Activated effector memory CD4-positive, alpha-beta T cell treated with Interleukin-2 at 50 U/mL for 16 hours (primary cell): ENCODE data around the gene SLC16A3.
A peak's percentile ranks its signal among the peaks of the same experiment; 100 is the strongest.

Experiments used
- DNase-seq: peaks from one replicate; pipeline ENCODE4 v3.0.0-alpha.2; 2020

SLC16A3 gene

DNA sequence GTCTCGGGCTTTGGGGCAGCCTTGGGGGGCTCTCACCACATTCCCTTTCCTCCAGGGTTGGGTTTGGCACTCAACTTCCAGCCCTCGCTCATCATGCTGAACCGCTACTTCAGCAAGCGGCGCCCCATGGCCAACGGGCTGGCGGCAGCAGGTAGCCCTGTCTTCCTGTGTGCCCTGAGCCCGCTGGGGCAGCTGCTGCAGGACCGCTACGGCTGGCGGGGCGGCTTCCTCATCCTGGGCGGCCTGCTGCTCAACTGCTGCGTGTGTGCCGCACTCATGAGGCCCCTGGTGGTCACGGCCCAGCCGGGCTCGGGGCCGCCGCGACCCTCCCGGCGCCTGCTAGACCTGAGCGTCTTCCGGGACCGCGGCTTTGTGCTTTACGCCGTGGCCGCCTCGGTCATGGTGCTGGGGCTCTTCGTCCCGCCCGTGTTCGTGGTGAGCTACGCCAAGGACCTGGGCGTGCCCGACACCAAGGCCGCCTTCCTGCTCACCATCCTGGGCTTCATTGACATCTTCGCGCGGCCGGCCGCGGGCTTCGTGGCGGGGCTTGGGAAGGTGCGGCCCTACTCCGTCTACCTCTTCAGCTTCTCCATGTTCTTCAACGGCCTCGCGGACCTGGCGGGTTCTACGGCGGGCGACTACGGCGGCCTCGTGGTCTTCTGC, 8.4 kb downstream of the SLC16A3 start:
- DNase-seq = no peak

DNA sequence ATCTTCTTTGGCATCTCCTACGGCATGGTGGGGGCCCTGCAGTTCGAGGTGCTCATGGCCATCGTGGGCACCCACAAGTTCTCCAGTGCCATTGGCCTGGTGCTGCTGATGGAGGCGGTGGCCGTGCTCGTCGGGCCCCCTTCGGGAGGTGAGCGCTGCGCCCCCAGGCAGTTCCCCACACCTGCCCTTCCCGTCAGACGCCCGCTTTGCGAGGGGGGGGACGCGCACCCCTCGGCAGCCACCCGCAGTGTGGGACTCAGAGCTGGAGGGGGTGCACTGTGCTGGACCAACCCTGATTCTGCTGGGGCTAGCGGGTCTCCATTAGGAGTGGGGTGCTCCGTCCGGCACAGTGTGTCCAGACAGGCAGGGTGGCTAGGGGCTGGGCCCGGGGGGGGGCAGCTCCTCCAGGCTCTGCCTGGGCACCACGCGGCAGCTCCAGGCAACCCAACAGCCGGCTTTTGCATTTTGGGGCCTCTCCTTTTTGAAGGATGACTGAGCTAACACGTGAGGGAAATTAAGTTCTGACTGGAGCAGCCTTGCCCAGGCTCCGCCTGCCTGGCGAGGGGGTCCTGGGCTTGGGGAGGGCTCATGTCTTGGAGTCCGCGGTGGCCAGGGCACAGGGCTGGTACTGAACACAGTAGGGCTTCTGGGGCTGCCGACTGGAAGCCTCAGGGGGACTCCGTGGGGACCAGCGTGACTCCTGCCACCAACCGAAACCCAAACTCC, 9.1 kb downstream of the SLC16A3 start:
- no peak for DNase-seq

DNA sequence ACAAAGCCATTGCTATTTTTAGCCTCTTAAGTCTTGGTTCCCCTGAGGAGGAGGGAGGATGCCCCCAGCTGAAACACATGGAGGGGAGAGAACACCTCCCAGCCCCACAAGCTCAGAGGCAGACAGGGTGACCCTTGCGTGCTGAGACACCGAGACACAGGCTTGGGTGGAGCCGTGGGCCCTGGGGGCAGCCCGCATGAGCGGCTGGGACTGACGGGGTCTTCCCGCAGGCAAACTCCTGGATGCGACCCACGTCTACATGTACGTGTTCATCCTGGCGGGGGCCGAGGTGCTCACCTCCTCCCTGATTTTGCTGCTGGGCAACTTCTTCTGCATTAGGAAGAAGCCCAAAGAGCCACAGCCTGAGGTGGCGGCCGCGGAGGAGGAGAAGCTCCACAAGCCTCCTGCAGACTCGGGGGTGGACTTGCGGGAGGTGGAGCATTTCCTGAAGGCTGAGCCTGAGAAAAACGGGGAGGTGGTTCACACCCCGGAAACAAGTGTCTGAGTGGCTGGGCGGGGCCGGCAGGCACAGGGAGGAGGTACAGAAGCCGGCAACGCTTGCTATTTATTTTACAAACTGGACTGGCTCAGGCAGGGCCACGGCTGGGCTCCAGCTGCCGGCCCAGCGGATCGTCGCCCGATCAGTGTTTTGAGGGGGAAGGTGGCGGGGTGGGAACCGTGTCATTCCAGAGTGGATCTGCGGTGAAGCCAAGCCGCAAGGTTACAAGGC, 9.8 kb downstream of the SLC16A3 start:
- DNase-seq = peak; percentile 68

DNA sequence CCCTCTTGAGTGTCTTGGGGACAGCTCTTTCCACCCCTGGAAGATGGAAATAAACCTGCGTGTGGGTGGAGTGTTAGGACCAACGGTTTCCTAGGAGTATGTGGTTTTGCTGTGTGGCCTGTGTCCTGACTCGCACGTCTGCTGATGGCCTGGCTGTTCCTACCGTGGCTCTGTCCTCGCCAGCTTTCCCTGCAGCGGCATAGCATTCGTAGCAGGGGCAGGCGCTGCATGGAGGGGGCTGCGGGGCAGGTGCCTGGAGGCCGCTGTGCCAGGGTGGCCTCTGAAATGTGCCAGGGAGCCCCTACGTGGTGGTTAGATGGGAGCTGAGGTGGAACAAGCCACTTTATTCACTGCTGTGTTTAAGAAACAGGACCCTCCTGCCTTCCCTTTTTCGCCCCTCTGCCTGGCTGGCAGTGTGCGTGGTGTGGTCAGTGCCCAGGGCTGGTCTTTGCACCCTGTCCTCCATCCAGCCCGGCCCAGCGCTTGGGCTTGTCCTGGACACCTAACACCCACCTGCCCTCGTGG, 10.6 kb downstream of the SLC16A3 start:
- DNase-seq = no peak

DNA sequence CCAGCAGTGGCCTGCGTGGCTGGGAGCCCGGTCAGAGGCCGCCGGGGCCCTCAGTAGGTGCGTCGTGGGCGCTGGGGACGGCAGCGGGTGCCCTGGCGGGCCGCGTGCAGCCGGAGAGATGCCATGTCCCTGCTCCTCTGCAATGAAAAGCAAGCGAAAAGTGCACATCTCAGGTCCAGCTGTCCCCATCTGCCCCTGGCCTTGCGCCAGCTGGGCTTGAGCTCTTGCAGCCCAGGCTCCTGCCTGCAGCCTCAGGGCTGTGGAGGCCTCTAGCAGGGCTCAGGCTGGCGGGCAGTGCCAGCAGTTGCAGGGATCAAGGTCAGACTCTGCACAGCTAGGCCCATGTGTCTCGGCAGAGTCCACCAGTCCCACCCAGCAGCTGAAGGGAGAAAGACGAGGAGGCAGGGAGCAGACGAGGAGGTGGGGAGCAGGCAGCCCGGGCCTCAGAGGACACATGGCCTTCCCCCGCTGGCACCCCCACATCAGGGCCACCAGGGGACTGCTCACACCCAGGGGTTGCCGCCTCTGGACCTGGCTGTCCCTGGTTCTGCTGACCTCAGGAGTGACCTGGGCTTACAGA, 11.2 kb downstream of the SLC16A3 start:
- DNase-seq = no peak

DNA sequence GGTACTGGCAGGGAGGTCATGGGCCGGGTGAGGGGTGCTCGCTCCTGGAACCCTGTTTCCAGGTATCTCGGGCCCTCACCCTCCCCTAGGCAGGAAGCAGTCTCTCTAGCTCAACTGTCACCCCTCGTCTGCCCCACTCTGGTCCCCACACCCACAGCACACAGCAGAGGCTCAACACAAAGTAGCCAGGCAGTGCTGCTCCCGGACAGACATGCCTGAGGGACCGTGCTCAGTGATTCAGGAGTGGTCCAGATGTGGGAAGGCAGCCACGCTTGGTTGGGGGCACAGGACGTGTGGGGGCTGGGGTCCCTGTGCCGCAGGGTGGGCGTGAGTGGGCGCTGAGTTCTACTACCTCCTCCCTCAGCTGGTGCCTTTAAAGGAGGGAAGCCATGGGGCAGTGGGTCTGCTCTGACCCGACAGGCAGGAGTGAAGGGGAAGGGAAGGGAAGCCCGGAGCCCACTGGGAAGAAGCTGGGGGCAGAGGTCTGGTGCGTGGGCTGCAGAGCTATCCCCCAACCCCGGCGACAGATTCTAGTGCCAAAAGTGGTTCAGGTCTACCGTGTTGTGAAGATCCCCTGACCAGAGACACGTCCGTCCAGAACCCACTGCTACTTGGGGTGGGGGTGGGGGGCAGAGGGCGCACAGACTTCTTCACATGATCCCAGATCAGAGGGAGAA, 11.8 kb downstream of the SLC16A3 start:
- no peak for DNase-seq

DNA sequence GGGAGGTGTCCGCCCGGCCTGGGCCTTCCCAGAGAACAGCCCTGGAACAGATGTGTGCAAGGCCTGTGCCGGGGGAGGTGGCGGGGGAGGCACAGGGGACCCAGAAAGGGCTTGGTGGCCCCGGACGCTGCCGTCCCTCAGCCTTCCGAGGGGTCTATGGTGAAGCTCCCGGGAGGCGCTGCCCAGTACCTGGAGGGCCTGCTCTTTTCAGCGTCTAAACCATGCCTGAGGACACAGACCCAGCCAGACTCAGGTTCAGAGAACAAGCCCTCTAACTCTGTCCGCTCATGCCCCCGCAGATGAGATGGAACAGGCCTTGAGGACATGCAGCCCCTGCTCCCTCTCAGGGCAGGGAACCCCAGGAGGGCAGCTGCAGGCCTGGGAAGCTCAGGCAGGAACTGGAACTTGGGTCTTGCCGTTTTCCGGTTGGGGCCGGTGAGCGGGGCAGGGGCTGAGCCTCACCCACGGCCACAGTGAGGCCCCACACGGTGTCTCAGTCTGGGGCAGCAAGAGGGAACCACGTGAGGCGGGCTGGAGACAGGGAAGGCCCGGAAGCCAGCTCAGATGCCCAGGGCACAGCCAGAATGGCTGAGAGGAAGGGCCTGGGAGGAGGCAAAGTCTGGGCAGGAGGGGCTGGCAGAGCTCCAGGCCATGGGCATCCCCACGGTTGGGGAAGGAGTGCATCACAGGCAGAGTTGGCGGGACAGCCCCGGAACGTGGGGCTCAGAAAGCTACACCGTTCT, 12.5 kb downstream of the SLC16A3 start:
- no peak for DNase-seq

DNA sequence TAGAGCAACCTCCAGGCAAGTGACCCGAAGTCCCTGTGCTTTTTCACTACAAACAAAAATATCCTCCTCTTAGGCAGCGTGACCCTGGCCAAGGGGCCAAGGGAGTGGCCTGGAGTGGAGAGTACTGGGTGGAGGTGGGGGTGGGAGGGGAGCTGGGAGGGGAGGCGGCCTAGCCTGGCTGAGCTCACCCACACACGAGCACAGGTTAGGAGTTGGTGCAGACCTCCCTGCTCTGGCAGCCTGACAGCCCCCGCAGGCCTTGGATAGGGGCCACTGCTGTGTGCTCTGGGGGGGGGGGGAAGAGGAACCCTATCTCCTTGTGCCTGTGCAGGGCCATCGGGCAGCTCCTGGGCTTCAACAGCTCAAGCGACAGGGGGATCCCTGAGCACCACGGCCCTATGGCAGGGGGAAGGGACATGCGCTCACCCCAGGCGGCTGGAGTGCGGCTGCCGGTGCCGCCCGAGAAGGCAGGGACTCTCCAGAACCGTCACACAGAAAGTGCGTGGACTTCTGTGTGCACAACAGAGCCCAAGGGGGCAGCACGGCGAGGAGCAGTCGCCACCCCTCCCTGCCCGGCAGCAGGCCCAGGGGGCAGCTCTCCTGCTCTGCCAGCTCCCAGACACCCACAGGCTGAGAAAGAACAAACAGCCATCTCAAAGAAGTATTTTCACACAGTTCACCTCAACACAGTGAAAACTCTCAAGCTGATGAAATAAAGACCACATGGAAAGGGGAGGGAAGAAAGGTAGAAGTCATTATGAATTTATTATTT, 13.3 kb downstream of the SLC16A3 start:
- no peak for DNase-seq

DNA sequence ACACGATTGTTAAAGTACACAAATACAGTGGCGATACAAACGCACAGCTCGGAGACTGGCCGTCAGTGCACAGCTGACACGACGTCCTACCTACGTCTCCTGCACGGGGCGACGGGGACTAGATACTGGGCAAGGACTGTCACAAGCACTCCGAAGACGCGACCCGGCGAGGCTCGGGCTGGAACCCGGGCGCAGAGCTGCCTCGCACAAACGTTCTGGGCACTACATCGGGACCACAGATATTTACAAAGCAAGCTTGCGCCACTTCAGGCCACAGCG, 13.8 kb downstream of the SLC16A3 start:
- no peak for DNase-seq

DNA sequence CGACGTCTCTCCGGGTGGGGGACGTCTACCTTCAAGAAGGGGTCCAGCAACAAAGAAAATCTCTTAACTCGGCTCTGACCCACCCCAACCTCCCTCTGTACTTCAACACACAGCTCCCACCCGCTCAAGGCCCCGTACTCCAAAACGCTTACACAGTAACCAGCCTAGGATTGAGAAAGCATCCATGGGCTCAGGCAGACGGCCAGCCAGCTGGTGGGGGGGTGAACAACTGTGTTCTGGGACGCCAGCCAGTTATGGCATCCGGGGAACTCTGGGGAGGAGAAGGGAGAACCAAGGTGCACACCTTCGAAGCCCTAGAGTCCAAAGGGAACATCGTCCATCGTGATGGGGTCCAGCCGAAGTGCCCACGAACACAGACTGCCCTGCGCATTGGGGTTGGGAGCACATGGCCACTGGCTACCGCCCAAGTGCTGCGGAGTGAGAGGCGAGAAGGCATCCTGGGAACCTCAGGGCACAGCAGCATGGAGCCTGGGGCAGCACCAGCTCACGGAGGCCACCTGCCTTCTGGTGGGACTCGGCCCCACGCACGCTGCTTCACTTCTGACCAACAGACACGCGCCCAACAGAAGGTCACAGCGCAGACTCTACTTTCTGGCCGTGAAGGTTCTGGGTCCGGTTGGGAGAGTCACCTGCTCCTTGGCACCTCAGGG, 14.3 kb downstream of the SLC16A3 start:
- DNase-seq = no peak

DNA sequence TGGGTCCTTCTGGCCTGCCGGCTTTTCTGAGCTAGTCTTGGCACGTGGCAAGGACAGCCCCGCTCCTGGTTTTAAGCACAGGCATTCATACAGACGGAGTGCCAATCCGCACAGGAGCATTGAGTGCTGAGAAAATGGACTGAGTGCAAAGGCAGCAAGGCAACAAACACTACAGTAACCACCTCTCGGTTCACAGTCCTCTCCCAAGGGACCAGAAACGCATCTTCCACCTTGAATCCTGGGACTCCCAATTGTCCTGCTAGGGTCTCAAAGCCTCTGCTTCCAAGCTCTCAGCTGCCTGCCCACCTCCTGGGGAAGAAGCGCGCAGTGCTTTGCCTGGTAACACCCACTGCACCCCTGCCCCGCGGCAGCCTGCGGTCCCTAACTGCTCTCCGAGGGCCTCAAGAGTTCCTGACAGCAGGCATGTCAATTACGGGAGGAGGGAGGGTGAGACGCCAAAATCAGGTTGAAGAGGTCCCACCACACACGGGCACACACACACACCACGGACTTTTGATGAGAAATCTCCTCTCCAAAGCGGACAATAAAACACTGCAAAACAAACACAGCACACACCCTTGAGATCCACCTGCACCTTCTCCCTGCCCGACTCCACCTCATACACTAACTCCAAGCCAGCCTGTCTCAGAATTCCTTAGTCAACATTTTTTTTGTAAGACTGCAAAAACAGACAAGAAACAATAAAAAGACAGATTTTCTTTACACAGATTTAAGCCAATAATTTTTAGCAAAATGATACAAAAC, 15.0 kb downstream of the SLC16A3 start:
- DNase-seq = no peak

DNA sequence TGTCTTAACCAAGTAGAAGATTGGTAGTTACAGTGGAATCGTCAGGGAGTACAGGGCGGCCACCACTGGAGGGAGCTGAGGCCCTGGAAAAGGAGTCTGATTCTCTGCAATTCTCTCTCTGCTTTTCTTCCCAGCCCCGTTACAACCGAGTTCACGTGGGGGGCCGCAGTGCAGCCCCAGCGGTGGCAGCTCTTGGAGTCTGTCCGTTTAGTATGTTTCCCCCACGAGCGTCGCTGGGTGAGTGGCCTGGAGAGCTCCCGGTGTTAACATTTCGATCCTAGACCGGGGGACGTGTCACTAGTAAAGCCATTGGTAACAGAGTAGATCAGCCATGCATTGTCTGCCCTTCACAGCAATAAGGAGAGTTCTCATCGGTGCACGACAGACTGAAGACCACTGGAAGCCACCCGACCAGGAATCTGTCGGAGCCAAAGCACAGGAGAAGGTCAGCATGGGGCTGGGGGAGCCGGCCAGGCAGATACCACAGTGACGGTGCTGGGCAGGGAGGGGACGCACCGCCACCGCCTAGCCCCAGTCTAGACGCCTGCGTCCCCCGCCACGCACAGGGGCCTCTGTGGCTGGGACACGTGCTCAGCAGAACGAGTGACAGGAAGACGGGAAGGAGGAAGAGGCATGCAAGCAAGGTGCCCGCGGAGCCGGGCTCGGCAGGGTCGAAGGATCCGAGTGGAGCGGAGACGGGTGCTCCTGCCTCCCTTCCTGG, 15.7 kb downstream of the SLC16A3 start:
- DNase-seq = no peak

DNA sequence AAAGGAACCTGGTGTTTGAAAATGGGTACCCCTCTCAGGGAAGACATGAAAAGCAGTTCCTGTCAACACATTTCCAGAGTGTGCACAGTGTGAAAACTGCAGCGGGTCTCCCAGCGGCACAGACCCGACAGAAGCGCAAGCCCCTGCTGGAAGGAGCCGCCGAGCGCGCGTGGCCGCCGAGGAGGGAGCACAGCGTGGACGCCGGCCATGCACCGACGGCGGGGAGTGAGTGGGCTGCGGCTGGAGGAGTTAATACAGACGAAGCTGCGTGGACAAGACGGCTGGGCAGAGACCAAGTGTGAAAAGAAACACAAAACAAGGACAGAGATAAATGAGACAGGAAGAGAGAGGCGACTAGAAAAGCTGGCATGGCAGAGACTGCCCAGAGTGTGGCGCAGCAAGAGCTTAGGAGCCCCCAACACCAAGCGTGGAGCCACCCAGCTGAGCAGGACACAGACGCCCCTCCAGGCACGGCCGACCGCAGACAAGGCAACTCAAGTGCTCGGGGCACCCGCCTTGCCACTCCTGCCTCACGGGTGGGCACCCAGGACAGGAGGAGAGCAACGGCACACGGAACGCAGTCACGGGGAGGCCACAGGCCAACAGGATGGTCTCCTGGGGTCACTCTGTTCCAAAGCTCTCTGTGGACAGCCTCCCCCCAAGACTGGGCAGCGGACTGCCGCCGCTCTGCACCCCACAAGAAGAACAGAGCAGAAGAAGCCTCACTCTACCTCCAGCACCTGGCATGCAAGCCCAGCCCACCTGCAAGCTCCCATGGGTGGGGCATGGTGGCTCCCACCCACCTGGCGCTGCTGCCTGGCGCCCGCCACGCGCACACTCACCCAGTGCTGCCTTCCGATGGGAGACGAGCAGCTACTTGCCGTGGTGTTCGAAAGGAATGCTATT, 16.5 kb downstream of the SLC16A3 start:
- DNase-seq = no peak

DNA sequence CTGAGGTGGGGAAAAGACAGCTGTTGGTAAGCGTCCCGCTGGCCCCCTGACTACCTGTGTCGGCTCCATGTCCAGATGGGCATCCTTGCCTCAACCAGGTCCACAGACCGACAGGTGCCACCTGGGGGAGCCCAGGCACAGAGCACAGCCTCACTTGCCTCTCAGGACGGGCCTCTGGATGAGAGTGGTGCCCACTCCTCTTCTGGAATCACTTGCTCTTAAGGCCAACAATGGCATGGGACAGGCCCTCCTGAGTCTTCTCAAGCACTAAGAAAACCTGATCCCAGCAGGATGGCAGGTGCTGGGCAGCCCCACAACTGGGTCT, 17.2 kb downstream of the SLC16A3 start:
- no peak for DNase-seq

DNA sequence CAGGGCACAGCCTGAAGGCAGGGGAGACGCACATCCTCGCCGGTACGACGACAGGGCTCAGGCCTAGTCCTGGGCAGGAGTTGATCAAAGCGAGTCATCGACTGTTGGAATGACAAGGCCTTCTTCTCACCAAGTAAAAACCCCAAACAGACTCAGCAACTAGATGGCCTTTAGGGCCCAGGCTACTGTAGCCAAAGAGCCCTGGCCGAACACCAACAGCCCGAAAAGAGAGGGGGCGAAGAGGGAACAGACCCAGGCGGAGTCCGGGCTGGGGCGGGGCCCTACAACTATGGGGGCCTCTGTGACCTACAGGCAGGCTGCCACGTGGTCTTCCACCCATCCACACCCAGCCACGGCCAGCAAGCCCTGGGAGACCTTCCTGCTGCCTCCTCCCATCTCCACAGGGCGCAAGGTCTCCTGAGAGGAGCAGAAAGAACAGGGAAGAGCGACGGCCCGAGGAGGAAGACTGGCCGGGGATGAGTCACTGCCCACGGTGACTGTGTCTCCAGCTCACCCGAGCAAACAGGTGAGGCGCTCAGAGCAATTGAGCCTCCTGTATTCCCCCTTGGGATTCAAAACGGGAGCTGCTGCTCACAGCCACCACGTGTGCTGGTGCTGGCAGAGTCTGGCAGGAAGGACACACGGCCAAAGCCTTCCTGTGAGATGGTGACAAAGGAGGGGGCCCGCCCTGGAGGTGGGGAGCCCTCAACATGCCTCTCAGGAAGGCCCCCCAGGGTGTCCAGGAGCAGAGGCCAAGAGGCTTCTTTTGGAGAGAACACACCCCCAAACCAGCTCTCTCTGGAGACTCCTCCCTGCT, 17.7 kb downstream of the SLC16A3 start:
- no peak for DNase-seq

DNA sequence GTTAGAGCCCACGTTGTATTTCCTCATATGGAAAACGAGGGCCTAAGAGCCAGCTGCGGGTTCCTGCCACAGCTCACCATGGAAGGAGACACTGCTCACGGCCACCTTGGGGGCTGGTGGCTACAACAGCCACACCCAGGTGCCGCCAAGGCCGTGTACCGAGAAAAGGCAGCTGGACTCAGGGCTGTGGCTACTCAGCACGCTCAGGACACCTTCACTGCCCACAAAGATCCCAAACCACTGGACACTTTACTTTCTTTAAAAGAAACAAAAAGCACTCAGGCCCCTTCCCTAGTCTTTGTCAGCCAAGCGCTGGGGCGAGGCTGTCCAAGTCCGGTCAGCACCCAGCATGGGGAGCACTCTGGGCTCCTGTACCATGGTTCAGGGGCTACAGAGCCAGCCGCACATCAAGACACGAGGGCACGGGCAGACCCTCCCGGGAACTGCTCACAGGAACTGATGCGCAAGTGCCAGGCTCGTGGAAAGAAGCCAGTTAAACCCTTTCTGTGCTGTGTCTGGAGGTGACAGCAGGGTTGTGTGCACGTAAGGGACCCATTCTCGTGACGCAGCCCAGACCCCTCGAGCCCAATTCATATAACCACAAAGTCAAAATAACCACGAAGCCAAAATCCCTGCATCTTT, 18.5 kb downstream of the SLC16A3 start:
- no peak for DNase-seq
